ENCODE data around the gene DMD. TPM values are rescaled to one million over a fixed set of nuclear protein-coding genes. Genes with fewer than 3 reads are reported as not detected.

DMD gene
- total and polyA plus RNA-seq, 2 of the 8 experiments (the other 6 are each of a cell fraction or from before 2014, with no cell fraction given): 4.8 to 7.4 TPM

DNA sequence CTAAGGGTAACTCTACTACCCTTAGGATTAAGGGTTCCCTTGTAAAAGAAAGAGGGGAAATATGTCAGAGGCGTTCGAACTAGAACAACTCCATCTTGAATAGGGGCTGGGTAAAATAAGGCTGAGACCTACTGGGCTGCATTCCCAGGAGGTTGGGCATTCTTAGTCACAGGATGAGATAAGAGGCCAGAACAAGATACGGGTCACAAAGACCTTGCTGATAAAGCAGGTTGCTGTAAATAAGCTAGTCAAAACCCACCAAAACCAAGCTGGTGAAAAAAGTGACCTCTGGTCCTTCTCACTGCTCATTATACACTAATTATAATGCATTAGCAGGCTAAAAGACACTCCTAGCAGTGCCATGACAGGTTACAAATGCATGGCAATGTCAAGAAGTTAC, 922.0 kb downstream of the DMD start (continued):
- TF ChIP-seq, protein P1, sequence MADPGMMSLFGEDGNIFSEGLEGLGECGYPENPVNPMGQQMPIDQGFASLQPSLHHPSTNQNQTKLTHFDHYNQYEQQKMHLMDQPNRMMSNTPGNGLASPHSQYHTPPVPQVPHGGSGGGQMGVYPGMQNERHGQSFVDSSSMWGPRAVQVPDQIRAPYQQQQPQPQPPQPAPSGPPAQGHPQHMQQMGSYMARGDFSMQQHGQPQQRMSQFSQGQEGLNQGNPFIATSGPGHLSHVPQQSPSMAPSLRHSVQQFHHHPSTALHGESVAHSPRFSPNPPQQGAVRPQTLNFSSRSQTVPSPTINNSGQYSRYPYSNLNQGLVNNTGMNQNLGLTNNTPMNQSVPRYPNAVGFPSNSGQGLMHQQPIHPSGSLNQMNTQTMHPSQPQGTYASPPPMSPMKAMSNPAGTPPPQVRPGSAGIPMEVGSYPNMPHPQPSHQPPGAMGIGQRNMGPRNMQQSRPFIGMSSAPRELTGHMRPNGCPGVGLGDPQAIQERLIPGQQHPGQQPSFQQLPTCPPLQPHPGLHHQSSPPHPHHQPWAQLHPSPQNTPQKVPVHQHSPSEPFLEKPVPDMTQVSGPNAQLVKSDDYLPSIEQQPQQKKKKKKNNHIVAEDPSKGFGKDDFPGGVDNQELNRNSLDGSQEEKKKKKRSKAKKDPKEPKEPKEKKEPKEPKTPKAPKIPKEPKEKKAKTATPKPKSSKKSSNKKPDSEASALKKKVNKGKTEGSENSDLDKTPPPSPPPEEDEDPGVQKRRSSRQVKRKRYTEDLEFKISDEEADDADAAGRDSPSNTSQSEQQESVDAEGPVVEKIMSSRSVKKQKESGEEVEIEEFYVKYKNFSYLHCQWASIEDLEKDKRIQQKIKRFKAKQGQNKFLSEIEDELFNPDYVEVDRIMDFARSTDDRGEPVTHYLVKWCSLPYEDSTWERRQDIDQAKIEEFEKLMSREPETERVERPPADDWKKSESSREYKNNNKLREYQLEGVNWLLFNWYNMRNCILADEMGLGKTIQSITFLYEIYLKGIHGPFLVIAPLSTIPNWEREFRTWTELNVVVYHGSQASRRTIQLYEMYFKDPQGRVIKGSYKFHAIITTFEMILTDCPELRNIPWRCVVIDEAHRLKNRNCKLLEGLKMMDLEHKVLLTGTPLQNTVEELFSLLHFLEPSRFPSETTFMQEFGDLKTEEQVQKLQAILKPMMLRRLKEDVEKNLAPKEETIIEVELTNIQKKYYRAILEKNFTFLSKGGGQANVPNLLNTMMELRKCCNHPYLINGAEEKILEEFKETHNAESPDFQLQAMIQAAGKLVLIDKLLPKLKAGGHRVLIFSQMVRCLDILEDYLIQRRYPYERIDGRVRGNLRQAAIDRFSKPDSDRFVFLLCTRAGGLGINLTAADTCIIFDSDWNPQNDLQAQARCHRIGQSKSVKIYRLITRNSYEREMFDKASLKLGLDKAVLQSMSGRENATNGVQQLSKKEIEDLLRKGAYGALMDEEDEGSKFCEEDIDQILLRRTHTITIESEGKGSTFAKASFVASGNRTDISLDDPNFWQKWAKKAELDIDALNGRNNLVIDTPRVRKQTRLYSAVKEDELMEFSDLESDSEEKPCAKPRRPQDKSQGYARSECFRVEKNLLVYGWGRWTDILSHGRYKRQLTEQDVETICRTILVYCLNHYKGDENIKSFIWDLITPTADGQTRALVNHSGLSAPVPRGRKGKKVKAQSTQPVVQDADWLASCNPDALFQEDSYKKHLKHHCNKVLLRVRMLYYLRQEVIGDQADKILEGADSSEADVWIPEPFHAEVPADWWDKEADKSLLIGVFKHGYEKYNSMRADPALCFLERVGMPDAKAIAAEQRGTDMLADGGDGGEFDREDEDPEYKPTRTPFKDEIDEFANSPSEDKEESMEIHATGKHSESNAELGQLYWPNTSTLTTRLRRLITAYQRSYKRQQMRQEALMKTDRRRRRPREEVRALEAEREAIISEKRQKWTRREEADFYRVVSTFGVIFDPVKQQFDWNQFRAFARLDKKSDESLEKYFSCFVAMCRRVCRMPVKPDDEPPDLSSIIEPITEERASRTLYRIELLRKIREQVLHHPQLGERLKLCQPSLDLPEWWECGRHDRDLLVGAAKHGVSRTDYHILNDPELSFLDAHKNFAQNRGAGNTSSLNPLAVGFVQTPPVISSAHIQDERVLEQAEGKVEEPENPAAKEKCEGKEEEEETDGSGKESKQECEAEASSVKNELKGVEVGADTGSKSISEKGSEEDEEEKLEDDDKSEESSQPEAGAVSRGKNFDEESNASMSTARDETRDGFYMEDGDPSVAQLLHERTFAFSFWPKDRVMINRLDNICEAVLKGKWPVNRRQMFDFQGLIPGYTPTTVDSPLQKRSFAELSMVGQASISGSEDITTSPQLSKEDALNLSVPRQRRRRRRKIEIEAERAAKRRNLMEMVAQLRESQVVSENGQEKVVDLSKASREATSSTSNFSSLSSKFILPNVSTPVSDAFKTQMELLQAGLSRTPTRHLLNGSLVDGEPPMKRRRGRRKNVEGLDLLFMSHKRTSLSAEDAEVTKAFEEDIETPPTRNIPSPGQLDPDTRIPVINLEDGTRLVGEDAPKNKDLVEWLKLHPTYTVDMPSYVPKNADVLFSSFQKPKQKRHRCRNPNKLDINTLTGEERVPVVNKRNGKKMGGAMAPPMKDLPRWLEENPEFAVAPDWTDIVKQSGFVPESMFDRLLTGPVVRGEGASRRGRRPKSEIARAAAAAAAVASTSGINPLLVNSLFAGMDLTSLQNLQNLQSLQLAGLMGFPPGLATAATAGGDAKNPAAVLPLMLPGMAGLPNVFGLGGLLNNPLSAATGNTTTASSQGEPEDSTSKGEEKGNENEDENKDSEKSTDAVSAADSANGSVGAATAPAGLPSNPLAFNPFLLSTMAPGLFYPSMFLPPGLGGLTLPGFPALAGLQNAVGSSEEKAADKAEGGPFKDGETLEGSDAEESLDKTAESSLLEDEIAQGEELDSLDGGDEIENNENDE (IDR thresholded peaks at IDR 0.05; ENCODE audit: insufficient replicate concordance, low read length): no peak
- TF ChIP-seq TBP (IDR thresholded peaks at IDR 0.05; ENCODE audit: low read depth, low read length) (no peak), JUN (IDR thresholded peaks at IDR 0.05; ENCODE audit: low read depth, low read length) (no peak), SAP30 (IDR thresholded peaks at IDR 0.05; ENCODE audit: insufficient read depth, insufficient replicate concordance, low read length) (no peak), KDM4A (IDR thresholded peaks at IDR 0.05; ENCODE audit: low read depth, low read length, severe bottlenecking) (no peak), ZNF274 (IDR thresholded peaks at IDR 0.05; ENCODE audit: borderline replicate concordance, extremely low read depth, low read length) (no peak), TEAD4 (IDR thresholded peaks at IDR 0.05; ENCODE audit: low read depth, low read length) (no peak), CBX8 (IDR thresholded peaks at IDR 0.05; ENCODE audit: borderline replicate concordance, low read depth, low read length) (no peak)
- TF ChIP-seq, protein P2, sequence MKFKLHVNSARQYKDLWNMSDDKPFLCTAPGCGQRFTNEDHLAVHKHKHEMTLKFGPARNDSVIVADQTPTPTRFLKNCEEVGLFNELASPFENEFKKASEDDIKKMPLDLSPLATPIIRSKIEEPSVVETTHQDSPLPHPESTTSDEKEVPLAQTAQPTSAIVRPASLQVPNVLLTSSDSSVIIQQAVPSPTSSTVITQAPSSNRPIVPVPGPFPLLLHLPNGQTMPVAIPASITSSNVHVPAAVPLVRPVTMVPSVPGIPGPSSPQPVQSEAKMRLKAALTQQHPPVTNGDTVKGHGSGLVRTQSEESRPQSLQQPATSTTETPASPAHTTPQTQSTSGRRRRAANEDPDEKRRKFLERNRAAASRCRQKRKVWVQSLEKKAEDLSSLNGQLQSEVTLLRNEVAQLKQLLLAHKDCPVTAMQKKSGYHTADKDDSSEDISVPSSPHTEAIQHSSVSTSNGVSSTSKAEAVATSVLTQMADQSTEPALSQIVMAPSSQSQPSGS (IDR thresholded peaks at IDR 0.05; ENCODE audit: low read length): no peak
- TF ChIP-seq, protein P3, sequence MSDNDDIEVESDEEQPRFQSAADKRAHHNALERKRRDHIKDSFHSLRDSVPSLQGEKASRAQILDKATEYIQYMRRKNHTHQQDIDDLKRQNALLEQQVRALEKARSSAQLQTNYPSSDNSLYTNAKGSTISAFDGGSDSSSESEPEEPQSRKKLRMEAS (IDR thresholded peaks at IDR 0.05): no peak

Measured in H1 (cell line).